NCI-H510A treated with DMSO at 0.1 percent for 48 hours (cell line): ENCODE data around the gene DENND1A.

Experiments used
- DNase-seq: peaks from one replicate; lab custom pipeline; 2025; lab: John Stamatoyannopoulos, UW

DENND1A gene

DNA sequence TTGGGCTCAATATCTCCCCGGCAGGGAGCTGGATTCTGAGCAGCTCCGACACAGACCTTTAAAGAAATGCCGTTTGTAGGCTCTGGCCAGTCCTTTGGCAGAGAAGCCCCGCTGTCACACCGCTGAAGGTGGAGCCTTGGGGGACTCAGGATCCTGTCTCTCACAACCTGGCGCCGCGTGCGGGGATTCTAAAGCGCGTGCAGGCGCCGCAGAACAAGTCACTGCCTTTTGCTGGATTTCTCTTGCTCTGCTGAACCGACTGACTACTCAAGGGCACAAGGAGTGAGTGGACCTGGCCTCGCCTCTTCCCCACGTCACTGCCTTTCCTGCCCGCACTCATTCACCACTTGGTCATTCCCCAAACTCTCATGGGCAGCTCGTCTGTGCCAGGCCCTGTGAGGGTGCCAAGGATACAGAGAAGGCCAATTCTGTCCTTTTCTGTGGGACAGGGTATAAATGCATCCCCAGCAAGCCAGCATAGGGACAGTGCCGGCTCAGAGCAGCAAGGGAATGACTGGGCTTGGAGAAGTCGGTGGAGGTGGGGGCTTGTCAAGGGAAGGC lies 504.6 kb downstream of the DENND1A start:
- DNase-seq, result no peak

DNA sequence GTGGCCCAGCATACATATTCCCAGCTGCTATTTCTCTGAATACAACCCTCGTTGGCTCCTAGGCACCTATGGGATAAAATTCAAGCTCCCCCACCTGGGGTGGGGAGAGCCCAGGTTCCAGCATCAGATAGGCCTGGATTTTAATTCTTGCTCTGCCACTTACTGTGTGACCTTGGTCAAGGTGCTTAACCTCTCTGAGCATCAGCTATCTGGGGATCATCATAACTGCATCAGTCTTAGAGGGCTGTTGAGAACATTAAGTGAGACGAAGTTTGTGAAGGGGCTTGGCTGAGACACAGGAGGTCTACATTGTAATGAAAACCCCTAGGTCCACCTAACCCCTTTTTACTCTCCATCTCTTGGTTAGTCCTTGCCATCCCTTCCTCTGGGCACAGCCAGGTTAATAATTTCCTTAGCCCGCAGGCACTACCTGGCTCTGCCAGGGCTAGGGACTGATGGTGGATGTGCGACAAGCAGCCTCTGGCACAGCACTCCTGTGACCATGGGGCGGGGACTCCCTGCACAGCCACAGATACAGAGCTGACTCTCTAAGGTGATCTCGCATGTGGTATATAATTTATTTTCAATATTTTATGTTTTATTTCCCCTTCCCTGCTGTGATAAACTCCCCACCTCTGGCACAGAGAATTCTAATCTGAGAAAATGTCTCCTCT lies 505.2 kb downstream of the DENND1A start:
- no peak for DNase-seq

DNA sequence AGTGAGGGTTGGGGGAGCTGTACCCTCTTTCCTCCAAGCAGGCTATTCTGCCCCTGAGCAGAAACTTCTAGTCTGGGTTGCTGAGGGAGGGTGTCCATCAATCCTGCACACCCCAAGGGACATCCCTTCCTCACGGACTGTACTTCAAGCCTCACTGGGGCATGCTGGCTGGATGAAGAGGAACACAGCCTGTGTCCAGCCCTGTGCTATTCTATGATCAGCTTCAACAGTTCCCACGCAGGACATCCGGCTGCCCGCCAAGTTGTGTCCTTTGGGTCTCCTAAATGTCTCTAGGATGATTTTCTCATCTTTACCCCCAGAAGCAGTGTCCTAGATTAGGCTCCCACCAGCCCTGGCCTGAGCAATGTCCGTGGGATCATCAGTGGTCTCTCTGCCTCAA lies 505.8 kb downstream of the DENND1A start:
- DNase-seq, result no peak

DNA sequence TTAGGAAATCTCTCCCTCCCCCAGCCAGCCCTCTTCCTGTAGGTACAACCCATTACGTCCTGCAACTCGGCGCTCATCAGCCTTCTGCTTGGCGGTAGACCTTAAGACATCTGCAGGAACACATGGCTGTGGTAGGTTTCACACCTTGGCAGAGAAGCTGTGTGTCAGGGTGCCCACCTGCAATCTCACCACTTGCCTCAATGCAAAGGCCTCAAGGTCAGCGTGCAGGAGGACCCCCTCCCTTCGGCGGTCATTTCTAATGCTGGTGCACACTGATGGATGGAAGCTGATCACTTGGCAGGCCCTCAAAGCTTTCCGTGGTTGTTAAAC lies 506.6 kb downstream of the DENND1A start:
- DNase-seq, result no peak

DNA sequence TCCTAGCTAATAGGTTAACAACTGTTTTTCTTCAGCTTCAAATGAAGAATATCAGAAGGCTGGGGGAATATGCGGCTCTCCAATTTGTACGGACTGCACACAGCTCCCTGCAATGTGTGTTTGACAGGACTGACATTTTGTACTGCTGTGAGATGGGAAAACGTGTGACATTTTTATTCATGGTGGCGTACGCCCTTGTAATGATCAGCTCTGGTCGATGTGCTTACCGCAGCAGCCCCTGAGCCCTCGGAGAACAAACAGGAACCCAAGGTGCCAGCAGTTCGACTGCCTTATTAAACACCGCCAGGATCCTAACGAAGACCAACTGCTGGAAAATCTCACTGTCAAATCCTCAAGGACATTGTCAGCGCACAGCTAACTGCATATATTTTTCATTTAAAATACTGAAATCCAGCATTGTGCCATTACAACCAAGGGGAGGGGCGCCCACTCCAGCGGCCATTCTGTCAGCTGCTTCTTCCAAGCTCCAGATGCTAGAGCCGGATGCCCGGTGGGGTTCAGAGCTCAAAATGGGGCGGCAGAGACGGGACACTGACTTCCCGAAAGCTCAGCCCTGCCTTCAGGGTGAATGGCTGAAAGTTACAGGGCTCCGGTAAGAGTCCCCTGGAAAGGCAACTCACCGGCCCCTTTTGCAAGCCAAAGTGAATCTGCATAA lies 507.2 kb downstream of the DENND1A start:
- DNase-seq, result no peak

DNA sequence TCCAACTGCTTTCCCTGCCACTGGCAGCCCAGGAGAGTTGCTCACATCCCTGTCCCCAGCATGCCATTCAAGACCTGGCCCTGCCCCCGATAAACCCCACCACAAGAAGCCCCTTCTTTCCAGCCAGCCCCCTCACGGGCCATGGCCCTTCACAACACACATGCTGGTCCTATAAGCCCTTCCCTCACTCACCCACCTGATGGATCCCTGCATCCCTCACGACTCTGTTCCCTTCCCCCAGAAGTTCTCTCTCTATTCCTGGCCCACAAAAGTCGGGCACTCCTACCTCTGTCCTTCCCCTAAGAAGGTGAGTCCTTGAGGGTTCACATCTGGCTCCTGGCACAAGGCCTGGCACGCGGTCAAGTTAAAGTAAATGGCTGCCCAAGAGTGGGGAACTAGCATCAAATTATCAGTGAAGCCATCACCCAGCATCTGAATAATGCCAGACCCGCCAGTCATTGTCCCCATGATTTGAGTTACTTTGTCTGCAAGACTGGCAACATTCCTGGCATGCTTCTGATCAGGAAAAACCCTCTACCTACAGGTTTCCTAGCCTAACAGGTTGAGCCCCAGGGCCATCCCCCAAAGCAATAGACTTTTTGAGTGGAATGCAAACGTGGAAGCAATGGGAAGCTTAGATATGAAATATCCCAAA lies 508.0 kb downstream of the DENND1A start:
- DNase-seq, result no peak

DNA sequence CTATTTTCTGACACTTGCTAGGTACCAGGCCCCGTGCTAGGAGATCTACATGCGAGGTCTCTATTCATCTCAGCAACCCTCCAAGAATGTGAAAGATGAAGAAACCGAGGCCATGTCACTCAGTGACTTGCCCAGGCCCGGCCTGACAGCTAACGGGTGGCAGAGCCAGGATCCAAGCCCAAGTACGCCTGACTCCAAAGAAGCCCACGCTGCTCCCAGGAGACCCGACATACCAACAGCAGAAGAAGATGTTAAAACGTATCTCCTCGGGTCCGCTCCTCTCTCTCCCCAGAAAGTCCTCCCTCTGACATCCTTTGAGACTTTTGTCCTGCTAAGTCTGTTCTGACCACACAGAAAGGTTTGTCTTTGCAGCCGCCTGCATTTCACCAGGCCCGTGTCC lies 508.7 kb downstream of the DENND1A start:
- no peak for DNase-seq

DNA sequence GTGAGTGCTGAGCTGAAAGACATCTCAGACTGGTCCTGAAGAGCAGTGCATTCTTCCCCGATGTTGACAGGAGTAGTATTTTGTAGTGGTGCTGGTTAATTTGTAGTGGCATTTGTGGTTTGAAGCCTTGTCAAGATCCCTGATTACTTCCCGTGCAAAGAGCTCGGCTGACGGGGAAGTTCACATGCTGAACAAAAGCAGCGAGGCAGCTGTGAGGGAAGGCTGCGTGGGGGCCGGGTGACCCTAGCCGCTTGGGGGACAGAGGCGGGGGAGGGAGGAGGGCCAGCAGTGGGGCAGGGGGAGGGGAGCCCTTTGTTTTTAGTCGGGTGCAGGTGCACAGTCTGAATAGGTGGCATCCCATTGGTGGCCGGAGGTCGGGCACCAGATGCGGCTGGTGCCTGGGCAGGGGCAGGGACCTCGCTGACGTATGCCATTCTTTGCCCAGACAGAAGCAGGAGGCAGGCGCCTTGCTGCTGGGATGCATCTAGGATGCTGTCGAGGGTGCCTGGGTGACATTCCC lies 509.3 kb downstream of the DENND1A start:
- DNase-seq, result no peak

DNA sequence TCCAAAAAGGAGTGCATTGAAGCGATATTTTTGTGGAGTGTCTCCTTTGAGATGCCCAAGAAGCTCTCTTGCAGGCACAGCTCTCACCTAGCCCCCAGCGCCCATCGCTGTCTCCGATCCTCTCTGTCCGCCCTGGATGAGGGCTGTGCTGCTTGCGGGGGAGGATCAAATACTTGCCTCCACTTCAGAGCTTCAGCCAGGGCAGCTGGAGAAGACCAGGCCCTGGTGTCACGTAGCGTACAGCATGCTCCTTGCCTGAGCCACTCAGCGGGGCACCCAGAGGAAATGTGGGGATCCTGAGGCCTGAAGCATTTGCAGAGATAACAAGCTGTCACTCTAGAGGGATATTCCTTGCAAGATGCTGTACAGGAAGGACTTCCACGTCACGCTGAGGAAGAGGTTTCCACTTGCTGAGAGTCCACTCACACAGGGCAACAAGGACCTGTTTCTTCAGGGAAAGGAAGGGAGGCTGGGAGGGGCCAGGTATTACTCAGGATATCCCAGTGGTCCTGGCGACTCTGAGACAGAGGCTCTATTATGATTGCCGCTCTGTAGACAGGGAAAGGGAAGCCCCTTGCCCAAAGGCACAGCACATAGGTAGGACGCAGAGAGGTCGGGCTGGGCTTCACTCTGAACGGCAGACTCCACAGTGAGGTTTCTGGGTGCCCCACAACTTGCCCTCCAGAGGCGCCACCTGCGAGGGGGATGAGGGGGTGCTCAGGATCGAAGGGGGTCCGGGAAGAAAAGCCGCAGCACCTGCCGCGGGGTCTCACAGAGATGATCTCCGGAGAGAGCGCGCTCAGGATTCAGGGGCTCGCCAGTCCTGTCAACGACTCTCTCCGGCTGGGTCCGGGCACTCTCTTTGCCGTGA lies 510.0 kb downstream of the DENND1A start:
- DNase-seq, result no peak

DNA sequence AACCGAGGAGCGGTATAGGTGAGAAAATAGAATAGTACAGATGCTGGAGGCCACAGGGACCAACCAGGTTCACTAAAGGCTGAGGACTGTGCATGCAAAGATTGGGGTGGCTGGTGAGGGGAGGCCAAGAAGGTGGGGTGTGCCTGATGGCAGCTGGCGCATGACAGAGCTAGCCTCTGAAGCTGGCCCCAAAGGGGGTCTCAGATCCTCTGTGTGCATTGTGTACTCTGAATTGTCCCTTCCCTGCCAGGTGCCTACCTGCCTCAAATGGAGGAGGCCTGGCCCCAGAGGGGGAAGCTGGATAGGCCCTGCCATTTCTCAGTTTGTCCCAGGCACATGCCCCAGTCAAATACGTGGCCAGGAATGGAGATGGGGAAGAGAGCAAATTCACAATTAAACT lies 510.8 kb downstream of the DENND1A start:
- no peak for DNase-seq

DNA sequence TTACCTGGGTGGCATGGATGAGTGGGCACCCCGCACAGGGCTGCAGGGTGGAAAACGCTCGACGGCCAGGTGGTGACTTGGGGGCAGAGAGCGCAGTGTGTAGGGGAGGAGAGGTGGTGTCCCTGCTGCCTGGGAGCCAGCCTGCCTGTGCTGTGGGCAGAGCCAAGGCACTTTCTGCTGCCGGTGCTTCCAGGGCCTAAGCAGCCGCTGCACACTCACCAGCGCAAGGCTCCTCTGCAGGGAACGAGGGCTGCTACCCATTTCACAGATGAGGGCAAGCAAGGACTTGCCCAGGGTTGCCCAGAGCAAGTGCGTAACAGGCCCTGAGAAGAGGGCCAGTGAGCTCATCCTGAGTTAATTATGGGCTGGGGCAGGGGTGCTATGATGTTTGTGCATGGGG lies 511.4 kb downstream of the DENND1A start:
- DNase-seq, result no peak

DNA sequence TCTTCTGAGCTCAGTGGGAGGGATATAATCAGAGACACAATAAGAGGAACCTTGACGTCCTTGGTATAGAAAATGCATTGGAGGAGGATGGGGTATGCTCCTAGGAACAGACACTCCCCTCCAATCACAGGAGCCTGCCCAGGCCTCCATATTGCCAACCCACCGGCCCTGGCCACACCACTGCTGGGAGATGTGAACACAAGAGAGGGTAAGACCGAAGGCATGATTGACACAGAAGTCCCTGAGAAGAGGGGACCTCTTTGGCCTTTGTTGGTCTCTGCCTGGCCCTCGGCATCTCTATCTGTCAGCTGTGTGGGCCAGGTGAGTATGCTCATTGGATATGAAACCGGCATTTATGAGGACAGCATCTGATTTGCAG lies 511.9 kb downstream of the DENND1A start:
- DNase-seq, result no peak

DNA sequence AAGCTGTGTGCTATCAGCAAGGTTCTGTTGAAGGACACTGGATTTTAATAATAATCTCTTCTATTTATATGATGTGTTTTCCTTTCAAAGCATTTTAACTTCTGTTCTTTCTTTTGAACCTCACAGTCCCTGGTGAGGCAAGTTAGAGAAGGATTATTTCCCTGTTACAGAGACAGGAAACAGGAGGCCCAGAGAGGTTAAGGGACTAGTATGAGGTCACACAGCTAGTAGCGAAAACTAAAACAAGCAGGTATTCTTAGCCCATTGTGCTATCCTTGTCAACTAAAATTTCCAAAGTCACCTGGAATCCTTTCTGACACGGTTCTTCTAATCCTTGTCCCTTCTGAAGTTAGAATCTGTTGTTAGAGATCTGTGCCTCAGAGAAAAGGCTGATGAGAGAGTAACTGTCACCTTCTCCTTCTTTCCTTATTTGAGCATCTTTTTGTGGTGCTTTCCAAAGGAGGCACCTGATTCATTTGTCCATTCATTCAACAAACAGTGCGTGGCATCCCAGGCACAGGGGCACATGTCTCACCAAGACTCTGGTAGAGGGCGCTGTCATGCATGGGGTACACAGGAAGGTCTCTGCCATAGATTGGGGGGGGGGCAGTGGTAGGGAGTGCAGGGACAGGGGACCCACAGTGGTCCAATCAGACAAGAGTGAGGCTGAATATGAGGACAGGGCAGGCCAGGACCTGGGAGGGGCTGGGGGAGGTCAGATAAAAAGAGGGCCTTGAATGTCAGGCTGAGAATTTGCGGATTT lies 512.5 kb downstream of the DENND1A start:
- DNase-seq, result no peak

DNA sequence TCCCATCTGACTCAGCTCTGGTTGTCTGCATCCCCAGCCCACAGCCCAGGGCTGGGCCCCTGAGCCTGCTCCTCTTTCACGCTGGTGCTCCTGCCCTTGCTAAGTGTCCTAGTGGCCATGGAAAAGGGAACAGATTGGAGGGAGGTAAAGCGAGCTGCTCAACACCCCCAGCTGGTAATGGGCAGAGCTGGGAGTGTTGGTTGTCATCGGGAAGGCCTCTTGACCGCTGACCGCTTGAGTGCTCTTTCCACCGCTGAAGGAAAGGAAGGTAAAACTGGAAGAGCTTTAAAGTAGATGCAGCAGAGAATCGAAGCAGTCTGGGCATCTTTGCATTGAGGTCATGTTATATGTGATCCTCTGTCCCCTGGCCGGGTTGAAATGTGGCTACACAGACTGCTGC lies 513.8 kb downstream of the DENND1A start:
- DNase-seq, result no peak

DNA sequence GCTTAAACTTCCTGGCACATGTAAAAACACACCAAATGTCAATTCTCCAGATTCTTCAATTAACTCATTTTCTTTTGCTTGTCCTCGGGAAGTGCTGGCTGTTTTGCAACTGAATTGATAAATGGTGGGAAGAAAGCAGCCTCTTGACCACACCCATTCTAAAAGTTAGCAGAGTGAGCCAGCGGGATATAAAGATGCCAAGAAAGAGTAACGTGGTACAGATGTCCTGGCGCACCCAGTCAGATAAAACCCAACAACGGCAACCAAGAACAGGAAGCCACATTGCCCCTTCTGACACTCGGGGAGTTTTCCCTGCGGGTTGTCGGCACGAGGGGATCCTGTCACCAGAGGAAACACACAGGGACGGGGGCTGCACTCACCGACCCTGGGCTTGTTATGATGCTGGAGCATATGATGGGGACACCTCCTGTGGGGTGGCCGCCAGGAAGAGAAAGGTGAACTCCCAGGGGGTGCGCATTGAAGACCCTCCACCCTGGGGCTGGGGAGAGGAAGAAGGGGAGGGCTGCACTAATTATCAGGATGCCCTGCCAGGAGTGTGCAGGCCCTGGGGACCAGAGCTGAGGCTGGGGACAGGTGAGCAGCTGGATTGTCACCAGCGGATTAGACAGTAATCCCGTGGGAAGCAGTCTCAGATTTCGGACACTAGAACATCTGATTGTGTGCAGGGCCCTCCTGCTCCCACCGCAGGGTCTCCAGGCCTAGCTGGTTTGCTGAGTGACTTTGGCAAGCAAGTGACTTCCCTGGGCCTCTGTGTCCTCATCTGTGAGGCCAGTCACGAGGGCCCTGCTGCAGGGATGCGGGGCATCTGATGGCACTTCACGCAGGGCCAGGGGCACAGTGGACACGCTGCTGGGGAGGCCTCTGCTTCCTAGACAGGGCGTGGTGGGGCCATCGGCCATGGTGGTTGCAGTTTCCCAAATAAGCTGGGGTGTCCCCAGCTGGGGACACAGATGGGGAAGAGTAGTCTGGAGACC lies 514.7 kb downstream of the DENND1A start:
- no peak for DNase-seq

DNA sequence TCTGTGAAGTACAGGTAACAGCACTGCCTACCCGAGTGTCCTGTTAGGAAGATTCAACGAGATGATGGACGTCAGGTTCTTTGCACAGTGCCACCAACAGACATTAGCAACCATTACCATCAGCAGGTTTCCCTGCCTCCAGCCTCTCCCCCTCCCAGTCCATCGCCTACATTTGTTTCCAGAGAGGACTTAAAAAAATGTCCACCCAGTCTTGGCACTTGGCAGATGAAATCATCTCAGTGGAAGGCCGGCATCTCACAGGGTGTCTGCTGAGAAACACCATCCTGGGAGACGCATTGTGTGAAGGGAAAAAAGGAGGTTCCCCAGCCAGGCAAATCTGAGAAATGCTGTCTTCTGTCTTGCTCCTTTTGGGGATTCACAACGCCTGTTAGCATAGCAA lies 515.7 kb downstream of the DENND1A start:
- no peak for DNase-seq

DNA sequence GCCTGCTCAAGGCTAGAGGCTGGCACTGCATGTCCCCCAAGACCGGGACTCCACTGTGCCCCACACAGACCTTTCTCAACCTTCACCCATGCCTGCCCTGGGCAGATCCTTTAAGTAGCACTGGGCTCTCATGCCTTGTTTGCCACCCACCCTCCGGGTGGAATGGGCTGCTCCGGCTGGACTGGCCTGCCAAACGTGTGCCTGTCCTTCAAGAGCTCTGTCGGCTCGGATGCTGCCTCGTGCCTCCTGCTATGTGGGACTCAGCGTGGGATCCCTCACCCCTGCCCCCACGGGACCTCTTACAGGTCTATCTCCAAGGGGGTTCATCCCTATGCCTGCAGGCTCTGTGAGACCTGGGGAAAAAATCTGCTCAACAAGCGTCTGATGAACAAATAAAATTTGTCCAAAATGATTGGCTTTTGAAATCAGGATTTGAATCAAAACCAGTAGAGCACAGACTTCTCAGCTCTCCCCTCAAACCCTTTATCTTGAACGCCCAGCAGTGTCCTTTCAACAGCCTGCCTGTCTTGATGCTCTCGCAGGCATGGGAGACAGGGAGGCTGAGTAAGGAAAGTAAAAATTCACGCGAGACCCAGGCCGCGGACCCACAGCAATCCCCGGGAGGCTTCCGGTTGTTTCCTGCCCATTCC lies 517.6 kb downstream of the DENND1A start:
- no peak for DNase-seq

DNA sequence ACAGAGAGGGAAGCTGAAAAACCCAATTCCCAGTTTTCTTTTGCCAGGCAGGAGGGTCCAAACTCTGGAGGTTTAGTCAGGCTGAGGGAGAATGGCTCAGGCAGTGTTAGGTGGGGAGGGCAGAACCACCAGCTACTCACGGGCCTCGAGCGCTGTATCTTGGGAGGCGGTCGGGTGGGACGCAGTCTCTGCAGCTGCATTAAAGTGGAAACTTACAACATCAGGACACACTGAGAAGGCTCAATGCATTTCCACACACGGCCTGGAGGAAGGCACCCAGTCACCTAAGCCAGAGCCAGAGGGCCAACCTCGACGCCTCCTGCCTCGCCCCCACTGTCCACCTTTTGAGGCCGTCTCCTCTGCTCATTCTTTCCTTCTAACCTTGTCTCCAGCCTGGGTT lies 518.3 kb downstream of the DENND1A start:
- DNase-seq, result no peak

DNA sequence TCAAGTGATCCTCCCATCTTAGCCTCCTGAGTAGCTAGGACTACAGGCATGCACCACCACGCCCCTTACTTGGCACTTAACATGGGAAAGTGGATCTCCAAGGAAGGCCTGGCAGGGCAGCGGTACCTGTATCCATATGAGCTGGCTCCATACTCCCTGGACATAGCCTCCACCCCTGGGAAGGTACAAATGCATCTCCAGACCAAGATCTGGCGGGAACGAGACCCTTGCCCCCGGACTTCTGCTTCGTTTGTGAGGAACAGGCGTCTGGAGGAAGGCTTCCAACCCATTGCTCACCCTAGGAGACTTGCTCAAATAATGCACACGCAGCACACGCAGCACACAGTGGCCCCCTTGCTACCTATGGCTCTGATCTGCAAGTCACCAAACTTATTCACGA lies 518.7 kb downstream of the DENND1A start:
- no peak for DNase-seq
